NCI-H2107 (cell line): Measurements from ENCODE around the gene BBS10.
A peak's percentile ranks its signal among the peaks of the same experiment; 100 is the strongest.
"Not testable (repeated sequence)": the region's sequence is repeated elsewhere in the genome, so short reads cannot be mapped to it uniquely, and the experiment has no call there.

ENCODE experiments used
- DNase-seq: peaks from one replicate; lab custom pipeline; 2025; lab: John Stamatoyannopoulos, UW

Gene BBS10

DNA sequence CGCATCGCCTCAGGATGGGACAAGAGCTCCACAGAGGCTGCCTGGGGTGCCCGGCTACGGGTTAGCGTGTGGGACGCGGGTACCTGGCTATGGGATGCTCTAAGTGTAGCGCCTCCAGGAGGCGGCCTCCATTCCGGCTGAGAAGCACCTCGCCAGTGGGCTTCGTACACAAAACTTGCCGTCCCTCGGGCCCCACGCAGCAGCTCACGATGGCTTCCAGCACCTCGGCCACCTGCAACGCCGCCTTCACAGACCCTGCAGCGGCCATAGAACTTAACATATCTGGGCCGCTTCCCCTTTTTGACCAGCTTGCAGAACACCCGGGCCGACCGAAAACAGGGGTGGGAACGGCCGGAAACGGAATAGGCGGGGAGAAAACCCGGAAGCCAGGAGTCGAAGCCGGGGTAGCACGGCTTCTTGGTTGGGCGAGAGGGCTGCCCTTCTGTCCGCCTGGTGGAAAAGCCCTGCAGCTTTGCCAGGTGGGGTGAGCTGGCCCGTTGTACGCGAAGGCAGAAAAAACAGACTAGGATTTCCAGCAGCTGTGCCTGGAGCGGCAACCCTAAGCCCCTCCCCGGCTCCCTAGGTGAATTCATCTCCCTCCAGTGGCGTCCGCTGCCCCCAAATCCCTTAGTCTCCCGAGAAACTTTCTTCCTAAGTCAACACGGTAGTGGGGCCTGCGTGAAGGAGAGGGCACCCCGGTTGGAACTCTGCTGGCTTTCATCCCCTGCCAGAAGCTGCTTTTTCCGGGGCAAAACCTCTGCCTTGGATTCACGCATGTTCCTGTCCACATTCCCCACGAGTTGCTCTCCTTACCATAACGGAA, at the start of gene BBS10:
Gene BBS10, minus strand, starts transcription at position 337 of the 823 bp plus-strand sequence. Its CDS starts 57 bp downstream, at position 280.
- DNase-seq: peak; percentile 84

DNA sequence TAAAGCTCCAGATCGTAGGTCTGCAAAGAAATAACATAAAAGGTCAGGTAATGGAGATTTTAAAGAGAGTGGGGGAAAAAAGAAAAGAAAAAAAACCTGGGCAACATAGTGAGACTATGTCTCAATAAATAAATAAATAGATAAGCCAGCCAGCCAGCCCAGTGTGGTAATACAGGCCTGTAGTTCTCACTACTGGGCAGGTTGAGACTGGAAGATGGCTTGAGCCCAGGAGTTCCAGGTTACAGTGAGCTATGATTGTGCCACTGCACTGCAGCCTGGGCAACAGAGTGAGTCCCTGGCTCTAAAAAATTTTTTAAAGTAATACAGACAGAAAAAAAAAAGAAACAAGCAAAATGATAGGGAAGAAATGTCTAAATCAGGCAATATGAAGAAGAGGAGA, 43.2 kb upstream of the BBS10 start:
- DNase-seq: no peak

DNA sequence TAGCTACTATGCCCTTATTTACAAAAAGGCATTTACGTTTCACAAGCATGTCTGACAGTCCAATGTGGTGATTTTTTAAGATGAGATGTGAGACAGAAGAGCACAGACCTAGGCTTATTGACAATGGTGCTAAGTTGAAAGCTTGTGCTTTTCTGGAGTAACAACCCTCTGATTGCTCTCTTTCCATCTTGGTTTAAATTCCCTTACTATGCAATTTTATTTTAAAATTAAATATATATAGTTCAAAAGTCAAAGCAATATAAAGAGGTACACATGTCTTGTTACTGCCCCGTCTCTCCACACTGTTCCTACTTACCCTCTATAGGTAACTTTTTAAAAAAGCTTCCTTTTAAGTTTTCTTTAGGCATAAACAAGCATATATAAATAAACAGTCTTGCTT, 39.4 kb upstream of the BBS10 start:
- no peak for DNase-seq

DNA sequence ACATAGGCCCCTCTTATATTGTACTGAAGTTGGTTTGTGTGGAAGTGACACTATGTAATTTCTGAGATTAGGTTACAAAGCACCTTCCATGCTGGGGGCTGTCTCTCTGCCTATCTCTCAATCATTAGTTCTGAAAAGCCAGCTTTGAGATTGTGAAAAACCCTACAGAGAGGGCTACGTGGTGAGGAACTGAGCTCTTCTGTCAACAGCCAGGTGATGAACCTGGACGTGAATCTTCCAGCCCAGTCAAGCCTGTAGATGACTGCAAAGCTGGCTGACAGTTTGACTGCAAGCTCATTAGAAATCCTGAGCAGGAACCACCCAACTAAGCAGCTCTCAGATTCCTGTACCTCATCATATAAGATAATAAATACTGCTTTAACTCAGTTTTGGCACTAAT, 36.3 kb upstream of the BBS10 start:
- no peak for DNase-seq

DNA sequence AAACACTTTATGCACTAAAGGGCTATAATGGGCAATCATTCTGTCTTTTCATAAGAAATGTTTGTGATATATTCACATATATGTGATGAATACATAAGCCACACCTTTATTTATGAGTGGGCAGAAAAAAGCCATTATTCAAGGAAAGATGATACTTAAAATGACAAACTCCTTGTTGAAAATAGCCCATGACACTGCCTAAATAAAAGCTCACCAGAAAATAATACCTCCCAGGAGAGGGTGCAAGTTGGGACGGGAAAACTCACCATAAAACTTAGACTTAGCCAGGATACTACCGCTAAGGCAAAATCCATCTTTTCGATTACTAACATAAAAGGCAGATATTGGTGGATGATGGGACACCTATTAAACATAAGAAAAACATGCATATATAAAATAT, 35.8 kb upstream of the BBS10 start:
- DNase-seq: no peak

DNA sequence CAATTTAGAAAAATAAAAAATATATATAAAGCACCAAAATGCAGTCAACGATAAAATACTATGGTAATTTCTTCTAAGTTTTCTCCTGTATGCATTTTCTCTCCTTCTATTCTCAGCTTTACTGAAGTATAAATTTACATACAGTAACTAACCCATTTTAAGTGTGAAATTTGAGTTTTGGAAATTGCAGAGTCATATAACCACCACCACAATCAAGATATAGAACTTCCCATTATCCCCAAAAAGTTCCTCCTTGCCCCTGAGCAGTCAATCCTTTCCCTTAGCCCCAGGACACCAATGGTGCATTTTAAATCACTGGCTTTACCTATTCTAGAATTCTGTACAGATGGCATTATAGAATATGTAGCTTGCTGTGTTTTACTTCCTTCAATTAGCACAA, 31.0 kb upstream of the BBS10 start:
- no peak for DNase-seq

DNA sequence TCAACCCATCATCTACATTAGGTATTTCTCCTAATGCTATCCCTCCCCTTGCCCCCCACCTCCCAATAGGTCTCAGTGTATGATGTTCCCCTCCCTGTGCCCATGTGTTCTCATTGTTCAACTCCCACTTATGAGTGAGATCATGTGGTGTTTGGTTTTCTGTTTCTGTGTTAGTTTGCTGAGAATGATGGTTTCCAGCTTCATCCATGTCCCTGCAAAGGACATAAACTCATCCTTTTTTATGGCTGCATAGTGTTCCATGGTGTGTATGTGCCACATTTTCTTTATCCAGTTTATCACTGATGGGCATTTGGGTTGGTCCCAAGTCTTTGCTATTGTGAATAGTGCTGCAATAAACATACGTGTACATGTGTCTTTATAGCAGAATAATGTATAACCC, 28.7 kb upstream of the BBS10 start:
- DNase-seq: not testable (repeated sequence)

DNA sequence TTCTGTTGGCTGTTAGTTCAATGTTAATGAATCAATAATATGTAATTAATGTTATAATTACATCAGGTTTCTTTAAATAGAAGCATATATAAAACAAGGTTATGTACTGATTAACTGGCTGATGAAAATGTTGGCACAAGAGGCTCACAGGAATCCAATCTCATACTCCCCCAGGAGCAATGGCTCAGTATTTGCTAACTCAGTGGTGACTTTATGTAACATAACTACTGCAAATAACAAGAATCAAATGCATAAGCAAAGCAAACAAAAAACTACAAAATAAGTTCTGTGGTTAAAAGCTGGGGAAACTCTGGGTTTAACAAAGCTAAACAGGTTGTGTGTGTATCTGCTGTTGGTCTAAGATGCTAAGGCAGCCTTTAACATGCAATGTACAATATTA, 27.7 kb upstream of the BBS10 start:
- no peak for DNase-seq

DNA sequence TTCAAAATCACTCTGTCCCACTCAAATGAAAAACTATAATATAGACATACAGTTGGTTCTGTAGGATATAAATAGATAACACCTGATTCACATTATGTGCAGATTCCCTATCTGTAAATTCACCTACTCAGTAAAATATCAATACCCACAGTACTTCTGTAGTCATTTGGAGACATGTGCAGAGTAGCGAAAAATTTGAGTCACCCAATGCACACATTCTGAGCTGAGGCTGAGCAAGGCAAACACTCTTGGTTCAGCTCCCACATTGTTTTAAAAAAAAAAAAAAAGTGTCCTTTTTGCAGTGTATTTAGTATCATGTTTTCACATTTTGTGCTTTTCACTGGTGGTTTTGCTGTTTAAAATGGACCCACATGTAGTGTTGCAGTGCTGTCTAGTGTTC, 27.3 kb upstream of the BBS10 start:
- no peak for DNase-seq

DNA sequence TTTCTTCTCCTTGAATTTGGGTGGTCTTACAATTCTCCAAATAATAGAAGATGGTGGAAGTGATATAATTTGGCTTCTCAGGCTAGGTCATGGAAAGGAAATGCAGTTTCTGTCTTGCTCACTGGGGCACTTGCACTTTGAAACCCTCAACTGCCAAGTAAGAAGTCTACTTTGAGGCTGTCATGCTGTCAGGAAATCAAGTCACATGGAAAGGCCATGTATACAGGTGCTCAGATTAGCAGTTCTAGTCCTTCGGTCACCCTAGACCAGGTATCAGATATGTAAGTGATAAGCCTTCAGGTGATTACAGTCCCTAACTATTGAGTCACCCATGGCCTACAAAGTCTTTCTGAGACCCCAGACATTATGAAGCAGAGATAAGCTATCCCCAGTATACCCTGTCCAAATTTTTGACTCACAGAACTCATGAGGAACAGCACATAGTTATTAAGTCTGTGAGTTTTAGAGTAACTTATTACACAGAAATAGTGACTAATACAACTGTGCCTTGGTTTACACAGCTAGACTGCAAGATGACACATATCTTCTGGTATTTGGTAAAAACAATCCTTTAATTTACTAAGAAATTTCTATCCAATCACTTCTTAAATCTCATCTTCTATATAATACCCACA, 26.3 kb upstream of the BBS10 start:
- no peak for DNase-seq

DNA sequence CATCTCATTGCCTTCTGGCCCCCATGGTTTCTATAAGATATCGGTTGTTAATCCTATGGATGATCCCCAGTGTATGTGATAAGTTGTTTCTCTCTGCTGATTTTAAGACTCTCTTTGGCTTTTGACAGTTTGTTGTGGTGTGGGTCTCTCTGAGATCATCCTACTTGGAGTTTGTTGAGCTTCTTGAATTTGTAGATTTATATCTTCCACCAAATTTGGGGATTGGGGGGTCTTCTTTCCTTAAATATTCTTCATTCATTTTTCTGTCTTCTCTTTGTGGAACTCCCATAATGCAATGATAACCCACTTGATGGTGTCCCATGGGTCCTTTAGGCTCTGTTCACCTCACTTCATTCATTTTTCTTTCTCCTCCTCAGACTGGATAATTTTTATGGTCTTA, 20.0 kb upstream of the BBS10 start:
- no peak for DNase-seq

DNA sequence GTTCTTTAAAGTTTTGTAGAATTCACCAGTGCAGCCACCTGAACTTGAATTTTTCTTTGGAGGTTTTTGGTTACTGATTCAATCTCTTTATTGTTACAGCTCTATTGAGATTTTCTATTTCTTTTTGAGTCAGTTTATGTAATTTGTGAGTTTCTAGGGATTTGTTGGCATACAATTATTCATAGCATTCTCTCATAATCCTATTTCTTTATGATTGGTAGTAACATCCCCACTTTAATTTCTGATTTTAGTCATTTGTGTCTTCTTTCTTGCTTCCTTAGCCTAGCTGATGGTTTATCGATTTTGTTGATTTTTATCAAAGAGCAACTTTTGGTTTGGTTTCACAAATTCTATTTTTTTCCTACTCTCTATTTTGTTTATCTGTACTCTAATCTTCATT, 17.9 kb upstream of the BBS10 start:
- DNase-seq: no peak

DNA sequence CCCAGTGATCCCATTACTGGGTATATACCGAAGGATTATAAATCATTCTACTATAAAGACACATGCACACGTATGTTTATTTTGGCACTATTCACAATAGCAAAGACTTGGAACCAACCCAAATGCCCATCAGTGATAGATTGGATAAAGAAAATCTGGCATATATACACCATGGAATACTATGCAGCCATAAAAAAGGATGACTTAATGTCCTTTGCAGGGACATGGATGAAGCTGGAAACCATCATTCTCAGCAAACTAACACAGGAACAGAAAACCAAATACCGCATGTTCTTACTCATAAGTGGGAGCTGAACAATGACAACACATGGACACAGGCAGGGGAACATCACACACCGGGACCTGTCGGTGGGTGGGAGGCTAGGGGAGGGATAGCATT, 15.9 kb upstream of the BBS10 start:
- DNase-seq: not testable (repeated sequence)

DNA sequence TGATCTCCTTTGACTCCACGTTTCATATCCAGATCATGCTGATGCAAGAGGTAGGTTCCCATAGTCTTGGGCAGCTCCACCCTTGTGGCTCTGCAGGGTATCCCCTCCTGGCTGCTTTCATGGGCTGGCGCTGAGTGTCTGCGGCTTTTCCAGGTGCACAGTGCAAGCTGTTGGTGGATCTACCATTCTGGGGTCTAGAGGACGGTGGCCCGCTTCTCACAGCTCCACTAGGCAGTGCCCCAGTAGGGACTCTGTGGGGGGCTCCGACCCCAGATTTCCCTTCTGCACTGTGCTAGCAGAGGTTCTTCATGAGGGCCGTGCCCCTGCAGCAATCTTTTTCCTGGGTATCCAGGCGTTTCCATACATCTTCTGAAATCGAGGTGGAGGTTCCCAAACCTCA, 12.1 kb upstream of the BBS10 start:
- no peak for DNase-seq

DNA sequence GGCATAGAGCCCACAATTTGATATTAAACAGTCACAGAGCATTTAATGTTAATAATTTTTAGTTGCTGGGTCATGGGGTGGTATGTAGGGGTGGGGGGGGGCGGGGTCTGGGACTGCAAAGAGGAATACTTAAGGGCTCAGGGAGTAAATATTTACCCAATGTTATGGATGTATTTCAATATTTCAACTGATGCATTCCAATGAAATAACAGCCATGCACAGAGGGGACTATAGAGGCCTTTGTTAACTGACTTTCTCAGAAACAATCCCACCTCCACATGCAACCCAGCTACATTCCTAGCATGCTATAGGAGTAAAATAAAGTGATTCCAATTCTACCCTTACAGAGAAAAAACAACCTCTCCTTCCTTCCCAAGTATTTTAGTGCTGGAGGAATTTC, 7.9 kb upstream of the BBS10 start:
- no peak for DNase-seq

DNA sequence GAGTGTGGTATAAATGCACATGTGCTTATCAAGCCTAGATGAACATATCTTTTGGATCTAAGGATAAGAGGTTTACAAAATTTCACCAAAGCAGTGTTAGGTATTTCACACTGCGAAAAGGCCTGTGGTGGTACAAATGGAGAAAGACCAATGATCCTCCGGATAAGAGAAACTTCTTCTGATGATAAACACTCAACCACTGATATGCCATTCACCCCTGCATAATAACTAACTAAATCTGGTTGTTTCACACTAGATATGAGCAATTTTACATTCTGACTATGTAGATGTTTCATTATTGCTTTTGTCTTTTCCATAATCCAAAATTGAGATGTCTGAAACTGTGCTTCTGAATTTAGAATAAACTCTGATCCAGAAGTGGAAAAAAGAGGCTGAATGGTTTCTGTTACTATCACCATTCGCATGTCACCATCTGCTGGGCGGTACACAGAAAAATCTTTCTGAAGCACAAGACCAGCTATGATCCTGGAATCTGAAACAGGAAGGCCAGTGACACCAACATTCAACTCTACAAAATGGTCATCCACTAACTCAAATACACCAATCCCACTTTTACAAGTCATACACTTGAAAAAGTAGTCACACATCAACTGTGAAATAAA, 1.3 kb downstream of the BBS10 start:
- DNase-seq: no peak

DNA sequence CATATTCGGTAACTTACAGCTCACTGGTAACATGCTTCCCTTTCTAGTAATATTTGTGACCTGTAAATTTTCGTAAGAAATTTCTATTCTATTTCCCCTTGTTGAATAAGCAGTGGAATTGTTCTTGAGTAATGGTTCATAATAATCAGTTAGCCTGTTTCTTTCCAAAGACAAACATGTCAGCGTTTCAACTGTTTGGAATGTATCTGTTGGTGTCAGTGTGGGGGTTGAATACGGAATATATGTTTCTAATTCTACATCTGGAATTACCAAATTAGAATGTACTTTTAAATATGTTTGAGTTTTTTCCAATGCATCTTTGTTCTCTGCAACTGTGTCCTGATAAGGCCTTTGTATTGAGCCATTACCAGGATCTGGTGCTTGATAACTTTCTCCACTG, 2.0 kb downstream of the BBS10 start:
- no peak for DNase-seq

DNA sequence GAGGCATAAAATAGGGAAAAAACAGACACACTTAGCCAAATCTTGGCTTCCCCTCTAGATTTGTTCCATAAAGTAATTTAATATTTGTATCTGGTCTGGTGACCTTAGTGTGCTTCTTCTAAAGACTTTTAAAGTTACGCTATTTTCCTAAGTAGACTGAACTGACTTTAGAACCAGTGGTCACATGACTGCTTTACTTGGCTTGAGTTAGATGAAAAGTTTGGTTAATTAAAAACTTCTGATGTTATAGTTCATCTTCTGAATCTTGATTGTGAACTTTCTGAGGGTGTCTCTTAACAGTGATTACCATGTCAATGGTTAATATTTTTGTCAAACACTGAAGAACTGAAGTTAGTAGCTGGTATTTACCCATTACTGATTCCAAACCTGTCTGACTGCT, 2.6 kb downstream of the BBS10 start:
- DNase-seq: no peak

DNA sequence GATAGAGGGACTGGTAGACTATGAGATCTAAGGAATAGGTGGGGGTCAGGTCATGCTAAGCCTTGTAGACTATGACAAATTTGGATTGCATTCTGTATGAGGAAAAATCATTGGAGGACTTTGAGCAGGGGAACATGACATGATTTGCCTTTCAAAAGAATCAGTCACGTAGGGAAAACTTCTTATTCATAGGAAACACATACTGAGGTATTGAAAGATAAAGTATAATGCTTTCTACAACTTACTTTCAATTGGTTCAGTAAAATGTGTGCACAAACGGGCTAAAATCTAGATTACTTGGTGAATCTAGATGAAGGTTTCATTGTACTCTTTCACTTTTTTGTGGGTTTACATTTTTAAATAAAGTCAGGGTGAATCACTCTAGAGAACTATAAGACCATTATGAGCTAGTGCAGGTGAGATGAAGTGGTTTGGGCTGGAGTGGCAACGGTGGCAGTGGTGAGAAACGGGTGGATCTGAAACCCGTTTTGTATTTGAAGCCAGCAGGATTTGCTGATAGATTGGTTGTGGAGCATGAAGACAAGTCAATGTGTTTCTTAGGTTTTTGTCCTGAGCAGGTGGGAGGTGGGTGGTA, 6.7 kb downstream of the BBS10 start:
- DNase-seq: no peak

DNA sequence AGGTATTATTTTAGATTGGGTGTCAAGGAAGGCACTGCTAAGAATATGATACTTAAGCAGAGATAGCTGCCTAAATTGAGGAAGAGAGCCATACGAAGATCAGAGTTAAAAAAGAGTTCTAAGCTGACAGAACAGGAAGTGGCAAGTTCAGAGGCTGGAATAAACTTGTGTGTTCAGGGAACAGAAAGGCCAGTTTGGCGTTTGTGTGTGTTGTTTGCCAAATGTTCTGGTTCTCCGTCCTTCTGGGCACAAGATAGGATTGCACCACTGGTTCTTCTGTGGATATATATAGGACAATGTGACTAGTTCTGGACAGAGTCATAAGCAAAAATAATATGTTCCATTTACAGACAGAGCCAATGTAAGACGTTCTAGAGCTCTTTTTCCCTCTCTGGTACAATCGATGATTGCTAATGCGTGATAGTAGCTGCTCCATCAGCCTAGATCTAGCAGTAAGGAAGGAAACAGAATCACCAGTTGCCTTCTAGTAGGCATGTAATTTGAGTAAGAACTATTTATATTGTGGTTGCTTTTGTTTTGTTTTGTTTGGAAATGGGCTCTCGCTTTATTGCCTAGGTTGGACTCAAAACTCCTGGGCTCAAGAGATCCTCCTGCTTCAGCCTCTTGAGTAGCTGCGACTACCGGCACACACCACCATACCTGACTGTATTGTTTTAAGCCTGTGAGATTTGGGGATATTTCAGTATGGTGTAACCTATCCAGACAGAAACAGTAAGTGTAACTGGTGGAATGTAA, 7.4 kb downstream of the BBS10 start:
- DNase-seq: no peak

DNA sequence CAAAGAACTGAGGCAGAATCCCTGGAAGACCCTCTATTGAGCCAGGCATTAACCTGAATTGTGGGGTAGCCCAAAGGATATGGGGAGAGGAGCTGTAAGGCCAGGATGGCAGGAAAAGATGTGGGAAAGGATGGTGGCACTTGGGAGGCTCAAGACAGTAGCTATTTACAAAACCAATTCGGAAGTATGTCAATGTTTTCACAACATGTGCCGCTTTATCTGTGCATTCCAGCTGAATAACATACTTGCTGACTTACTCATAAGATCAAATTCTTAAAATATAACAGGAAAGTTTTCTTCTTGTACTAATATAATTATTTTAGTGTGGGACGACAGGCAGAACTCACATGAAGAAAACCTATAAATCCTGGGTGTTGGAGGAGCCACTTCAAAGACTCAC, 10.6 kb downstream of the BBS10 start:
- no peak for DNase-seq

DNA sequence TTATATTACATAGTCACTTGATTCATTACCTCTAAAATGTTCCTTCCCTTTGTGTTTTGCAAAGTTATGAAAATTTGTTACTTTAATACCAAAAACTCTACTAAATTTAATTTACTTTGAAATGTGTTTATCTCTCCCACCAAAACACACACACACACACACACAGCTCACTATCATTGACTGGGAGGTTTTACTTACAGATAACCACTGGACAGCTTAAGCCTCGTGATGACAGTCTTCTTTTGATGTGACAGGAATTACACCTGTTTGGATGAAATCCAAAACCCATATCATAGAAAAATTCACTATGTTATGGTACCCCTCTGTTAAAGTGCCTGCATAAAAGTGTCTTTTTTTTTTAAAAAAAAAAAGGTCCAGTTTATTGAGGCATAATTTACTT, 15.6 kb downstream of the BBS10 start:
- no peak for DNase-seq
